ENCODE data around the gene NAV3. TPM values are rescaled to one million over a fixed set of nuclear protein-coding genes. Genes with fewer than 3 reads are reported as not detected.

Gene NAV3
- total and polyA plus RNA-seq, 9 of the 15 experiments (the other 6 are each of a cell fraction or from before 2014, with no cell fraction given), result 0.04 TPM; not detected in 8

DNA sequence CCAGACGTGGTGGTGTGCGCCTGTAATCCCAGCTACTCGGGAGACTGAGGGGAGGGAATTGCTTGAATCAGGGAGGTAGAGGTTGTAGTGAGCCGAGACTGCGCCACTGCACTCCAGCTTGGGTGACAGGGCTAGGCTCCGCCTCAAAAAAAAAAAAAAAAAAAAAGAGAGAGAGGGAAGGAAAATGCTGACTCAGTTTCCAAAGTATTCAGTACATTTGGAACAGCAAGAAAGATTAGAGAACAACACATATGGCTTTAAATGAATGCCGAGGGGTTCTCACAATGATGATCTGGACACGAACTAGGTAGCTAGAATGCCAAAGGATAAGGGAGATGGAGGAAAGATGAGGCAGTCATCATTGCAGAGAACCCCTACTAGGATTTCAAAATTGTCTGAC is 97.4 kb downstream of the NAV3 start:
- Histone ChIP-seq H3K27ac (ENCODE audit: extremely low read depth, low read depth, low read length) (no peak overlapping the region), H3K4me1 (replicated peaks in 1 of 2; ENCODE audit: control insufficient read depth in 2 of 2, insufficient read depth in 2 of 2, low read length in 2 of 2) (no peaks in the 10 kb centered on the region), H2AFZ (ENCODE audit: low read depth, low read length) (no peak overlapping the region), H3K4me3 (no peak overlapping the region), H4K20me1 (replicated peaks; ENCODE audit: control insufficient read depth, insufficient read depth, low read length) (no peaks in the 10 kb centered on the region), H3K9me1 (ENCODE audit: control insufficient read depth, insufficient read depth, low read length) (no peaks in the 10 kb centered on the region), H3K79me2 (ENCODE audit: control insufficient read depth, insufficient read depth, low read length) (no peaks in the 10 kb centered on the region), H3K4me2 (ENCODE audit: insufficient read depth, low read length) (no peak overlapping the region), H3K36me3 (ENCODE audit: control insufficient read depth, insufficient read depth, low read length) (no peaks in the 10 kb centered on the region), H3K9ac (ENCODE audit: insufficient read depth in 1 of 2, low read depth in 2 of 2, low read length in 2 of 2) (no peak overlapping the region), H3K27me3 (ENCODE audit: control insufficient read depth in 2 of 2, insufficient read depth in 2 of 2, low read length in 2 of 2) (no peaks in the 10 kb centered on the region), H3K9me3 (replicated peaks; ENCODE audit: control insufficient read depth, insufficient read depth, low read depth, low read length) (no peaks in the 10 kb centered on the region)
- FAIRE-seq (no peak), DNase-seq (ENCODE audit: extremely low read depth in 1 of 4, low spot score in 3 of 4) (no peak), ATAC-seq (no peak)
- no TSS peak for BruUV-seq (replicated peaks)
- 0% methylated on average over 5 of the region's 8 CpGs for WGBS (ENCODE audit: insufficient coverage, low coverage, missing lambda C conversion rate)
- in situ Hi-C loops (cut with MboI), result no loop called here
- POLR2A ChIA-PET, result no interaction called here
- intact Hi-C loops (cut with micrococcal nuclease), result loop anchor here (5.0 kb wide), 1 partner anchor 1306 kb away; no protein-coding TSS in a partner anchor
- TF ChIP-seq, protein P1, sequence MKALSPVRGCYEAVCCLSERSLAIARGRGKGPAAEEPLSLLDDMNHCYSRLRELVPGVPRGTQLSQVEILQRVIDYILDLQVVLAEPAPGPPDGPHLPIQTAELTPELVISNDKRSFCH (CRISPR knock-in tag; IDR thresholded peaks at IDR 0.05), result no peak
- TF ChIP-seq, protein P1 (tag; IDR thresholded peaks at IDR 0.05), result no peak
- TF ChIP-seq ZNF316 (IDR thresholded peaks at IDR 0.05) (peak; percentile 56; the same call in 1 of the 2 replicates), SMAD3 (CRISPR knock-in tag; conservative IDR thresholded peaks at IDR 0.05) (no peak)
- TF ChIP-seq, protein P2, sequence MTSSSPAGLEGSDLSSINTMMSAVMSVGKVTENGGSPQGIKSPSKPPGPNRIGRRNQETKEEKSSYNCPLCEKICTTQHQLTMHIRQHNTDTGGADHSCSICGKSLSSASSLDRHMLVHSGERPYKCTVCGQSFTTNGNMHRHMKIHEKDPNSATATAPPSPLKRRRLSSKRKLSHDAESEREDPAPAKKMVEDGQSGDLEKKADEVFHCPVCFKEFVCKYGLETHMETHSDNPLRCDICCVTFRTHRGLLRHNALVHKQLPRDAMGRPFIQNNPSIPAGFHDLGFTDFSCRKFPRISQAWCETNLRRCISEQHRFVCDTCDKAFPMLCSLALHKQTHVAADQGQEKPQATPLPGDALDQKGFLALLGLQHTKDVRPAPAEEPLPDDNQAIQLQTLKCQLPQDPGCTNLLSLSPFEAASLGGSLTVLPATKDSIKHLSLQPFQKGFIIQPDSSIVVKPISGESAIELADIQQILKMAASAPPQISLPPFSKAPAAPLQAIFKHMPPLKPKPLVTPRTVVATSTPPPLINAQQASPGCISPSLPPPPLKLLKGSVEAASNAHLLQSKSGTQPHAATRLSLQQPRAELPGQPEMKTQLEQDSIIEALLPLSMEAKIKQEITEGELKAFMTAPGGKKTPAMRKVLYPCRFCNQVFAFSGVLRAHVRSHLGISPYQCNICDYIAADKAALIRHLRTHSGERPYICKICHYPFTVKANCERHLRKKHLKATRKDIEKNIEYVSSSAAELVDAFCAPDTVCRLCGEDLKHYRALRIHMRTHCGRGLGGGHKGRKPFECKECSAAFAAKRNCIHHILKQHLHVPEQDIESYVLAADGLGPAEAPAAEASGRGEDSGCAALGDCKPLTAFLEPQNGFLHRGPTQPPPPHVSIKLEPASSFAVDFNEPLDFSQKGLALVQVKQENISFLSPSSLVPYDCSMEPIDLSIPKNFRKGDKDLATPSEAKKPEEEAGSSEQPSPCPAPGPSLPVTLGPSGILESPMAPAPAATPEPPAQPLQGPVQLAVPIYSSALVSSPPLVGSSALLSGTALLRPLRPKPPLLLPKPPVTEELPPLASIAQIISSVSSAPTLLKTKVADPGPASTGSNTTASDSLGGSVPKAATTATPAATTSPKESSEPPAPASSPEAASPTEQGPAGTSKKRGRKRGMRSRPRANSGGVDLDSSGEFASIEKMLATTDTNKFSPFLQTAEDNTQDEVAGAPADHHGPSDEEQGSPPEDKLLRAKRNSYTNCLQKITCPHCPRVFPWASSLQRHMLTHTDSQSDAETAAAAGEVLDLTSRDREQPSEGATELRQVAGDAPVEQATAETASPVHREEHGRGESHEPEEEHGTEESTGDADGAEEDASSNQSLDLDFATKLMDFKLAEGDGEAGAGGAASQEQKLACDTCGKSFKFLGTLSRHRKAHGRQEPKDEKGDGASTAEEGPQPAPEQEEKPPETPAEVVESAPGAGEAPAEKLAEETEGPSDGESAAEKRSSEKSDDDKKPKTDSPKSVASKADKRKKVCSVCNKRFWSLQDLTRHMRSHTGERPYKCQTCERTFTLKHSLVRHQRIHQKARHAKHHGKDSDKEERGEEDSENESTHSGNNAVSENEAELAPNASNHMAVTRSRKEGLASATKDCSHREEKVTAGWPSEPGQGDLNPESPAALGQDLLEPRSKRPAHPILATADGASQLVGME (CRISPR knock-in tag; IDR thresholded peaks at IDR 0.05), result no peak
- CTCF ChIA-PET (ENCODE audit: low intra/inter-chr PET ratio), result no interaction called here
